Fibroblast of skin of right biceps (primary cell): ENCODE results near the gene OR6K6.

ENCODE experiments used
- DNase-seq: peaks from one replicate; pipeline ENCODE4 v3.0.0-alpha.2; 2013

Gene OR6K6

DNA sequence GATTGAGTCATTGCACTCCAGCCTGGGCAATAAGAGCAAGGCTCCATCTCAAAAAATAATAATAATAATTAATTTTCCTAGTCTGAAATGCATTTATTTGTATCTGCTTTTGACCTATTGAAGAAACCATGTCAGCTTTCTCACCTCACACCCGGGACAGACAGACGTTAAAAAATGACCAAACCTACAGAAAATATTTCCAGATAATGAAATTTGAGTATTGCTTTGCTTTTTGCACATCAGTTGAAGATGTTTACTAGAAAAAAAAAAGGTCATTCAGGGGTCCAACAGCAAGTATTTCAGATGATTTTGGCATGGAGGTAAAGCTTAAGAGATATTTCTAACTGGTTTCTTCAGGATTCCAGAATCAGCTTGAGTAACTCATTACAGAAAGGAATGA is at the start of gene OR6K6:
OR6K6 (plus strand) TSS at position 301 of the 400 bp plus-strand sequence. CDS start 168 bp downstream, outside the sequence.
- no peak for DNase-seq

DNA sequence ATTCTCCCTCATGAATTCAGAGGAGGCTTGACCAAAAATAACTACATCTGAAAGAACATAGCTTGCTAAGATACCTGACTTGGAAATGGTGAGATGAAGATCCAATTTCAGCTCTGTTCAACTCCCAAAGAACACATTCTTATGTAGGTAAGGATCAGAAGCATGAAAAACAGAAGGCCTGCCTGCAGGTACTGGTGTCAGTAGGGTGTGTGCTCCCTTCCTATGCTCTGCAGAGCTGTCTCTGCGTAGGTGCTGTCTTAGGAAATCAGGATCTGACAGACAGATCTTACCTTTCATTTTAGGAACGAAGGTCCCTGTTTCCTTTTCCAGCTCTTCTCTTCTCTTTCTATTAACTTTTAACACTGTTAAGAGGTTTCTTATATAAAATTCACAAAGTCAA is 48.4 kb upstream of the OR6K6 start:
- DNase-seq: no peak

GRCh38 chr1:158711098-158711497 is 43.4 kb upstream of the OR6K6 start:
- no peak for DNase-seq

DNA sequence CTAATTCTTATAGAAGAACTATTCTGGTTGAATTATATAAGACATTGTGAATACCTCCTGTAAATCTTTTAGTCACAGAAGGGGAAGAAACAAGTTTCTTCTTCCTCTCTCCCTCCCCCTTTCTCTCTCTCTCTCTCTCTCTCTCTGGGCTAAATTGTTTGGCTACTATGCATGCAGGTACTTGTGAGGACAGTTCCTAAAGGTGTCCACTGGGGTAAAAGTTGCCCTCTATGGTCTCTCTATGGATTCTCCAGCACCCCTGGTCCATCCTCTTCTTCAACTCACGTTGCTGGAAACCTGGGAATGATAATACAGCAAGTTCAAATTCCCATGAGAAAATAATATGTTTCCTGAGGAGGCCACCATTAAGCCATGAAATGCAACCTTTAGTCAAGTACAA is 39.8 kb upstream of the OR6K6 start:
- DNase-seq: no peak

DNA sequence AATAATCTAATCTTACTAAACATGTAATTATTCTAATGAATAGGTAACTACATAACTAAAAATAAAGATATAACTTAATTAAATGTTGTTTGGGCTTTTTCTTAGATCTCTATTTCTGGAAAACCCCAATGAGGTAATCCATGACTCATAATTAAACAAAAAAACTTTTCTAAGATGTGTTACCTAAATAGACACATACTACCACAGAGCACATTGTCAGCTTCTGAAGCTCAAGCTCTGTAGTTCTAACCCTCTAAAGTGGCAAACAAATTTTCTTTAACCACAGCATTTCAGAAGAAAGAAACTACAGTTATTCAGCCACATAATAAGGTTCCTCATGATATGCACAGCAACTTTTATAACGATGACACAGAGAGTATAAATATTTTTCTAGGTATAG is 38.2 kb upstream of the OR6K6 start:
- DNase-seq: no peak

DNA sequence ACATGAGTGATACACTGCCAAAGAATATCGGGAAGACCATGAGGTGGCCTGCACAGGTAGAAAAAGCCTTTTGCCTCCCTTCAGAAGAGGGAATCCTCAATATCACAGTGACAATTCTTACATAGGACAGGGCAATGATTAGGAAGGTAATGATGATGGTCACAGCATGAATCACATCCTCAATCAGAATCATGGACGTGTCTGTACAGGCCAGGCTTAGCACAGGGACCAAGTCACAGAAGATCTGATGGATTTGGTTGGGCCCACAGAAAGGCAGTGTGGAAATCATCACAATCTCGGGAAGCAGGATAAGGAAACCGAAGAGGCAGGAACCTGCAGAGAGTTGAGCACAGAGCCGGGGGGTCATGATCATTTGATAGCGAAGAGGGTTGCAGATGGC is 37.2 kb upstream of the OR6K6 start:
- no peak for DNase-seq

DNA sequence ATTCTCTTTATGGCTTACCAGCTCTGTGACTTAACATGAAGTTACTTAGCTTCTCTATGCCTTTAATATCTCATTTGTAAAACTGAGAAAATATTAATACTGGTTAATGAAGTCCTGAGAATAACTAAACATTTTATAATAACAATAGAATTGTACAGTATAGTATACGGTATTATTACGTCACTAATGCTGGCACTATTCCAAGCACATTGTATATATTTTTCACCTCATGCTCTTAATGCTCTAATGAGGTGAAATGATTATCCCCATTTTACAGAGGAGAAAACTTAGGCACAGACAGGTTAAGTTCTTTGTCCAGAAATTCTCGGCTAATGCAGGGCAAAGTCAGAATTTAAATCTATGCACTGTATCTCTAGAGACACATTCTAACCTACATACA is 34.9 kb upstream of the OR6K6 start:
- no peak for DNase-seq

GRCh38 chr1:158720620-158721019 is 33.9 kb upstream of the OR6K6 start, which contains the start of gene OR6K3:
OR6K3 (minus strand) TSS chr1:158720720; CDS start chr1:158718115, 2,605 bp downstream.
- no peak for DNase-seq

GRCh38 chr1:158724442-158724841 is 30.1 kb upstream of the OR6K6 start:
- DNase-seq: no peak

GRCh38 chr1:158728510-158729225 is 25.9 kb upstream of the OR6K6 start:
- DNase-seq: no peak

DNA sequence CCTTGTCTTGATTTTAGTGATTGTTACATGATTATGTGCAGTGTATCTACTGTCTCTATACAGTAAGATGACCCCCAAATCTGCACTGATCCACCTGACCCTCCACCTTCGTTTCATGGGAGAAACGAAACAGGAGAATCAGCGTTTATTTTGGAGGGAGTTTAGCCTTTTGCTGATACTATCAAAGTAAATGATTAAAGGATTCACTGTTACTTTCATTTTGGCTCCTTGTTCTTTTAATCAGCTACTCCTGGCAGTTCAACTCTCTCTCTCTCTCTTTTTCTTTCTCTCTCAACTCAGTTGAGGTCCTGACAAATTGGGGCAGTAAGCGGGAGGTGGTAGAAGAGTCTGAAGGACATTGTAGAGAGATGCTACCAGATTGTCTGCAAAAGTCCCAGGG is 24.1 kb upstream of the OR6K6 start:
- no peak for DNase-seq

GRCh38 chr1:158731707-158732106 is 22.8 kb upstream of the OR6K6 start:
- DNase-seq: no peak

- no peak for DNase-seq
Observed at GRCh38 chr1:158732524-158732923, 22.0 kb upstream of the OR6K6 start.

- no peak for DNase-seq
Observed at GRCh38 chr1:158735848-158736247, 18.7 kb upstream of the OR6K6 start.

- no peak for DNase-seq
Observed at GRCh38 chr1:158752155-158752712, 2.3 kb upstream of the OR6K6 start.

DNA sequence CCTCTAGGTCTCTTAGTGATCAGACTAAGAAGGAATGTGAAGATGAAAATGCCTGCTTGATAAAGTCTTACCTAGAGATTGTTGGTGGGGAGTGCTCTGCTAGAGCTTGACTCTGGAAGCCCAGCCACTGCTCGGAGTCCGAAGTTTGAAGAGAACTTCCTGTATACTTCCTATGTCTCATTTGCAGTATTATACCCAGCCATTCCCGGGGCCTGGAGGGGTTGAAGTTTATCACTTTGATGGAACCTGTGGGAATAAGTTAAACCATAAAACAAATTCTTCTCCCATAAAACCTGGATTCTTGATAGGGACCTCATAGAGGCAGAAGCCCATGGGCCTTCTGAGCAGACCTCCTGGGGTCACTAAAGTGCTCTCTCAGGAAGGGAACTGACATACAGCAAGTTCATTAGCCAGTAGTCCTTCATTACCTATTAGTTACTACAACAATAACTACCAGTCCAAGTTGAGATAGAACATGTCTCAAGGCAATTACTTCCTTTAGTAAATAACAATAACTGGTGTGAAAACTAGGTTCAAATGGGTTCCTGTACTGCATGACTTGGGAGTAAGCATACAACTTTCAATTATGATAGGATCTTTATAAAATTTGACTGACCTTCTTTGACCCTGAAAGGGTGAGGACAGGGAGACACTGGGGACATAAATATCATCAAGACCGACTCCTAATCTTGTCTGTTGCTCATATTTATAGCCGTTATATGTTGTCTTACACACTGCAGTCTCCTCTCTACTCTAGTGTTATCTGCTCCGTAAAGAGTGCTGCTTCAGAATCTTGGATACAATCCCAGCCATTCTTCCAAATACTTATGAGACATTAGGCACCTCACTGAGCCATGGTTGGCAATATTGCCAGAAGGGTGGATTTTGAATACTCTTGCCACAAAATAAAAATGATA is 17.7 kb downstream of the OR6K6 start, which contains the start of gene OR6N1:
OR6N1 (minus strand) TSS at position 246 of the 917 bp plus-strand sequence. CDS start 5,513 bp downstream, outside the sequence.
- no peak for DNase-seq

DNA sequence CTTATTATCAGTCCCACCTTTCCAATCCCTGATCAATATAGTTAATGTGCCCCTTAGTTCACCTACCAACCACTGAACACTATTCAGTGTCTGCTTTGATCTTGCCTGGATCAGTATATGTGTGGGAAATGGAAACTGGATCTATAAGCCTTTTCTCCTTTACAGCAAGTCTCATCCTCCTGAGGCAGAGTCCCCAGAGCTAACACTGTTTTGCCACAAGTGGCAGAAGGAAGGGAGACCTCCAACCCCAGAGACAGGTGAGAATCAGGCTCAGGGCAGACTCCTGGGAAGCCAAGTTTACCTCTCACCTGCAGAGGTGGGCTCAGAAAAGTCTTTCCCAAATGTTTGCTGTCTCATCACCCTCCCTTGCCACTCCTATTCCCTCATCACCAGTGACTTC is 26.6 kb downstream of the OR6K6 start, which contains the start of gene OR6N2:
OR6N2 (minus strand) TSS at position 101 of the 400 bp plus-strand sequence. CDS start 3,569 bp downstream, outside the sequence.
- no peak for DNase-seq

DNA sequence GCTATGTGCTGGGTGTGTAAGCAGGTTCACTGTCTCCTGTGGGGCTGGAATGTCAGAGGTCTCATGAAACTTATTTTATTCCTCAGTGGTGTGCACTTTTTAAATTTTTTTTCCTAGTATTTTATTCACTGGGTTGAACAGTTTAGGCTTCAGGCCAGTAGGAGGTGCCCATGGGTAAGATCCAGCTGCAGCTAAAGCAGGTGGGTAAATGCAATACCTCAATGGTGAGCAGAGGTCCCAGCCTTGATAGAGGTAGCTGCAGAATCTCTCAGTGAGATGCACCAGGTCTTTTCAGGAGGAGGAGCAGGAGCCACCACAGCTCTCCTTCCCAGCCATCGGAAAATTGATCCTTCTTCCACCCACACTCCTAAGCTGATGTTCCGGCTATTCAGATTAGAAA is 39.1 kb downstream of the OR6K6 start:
- no peak for DNase-seq

GRCh38 chr1:158794247-158794646 is 39.7 kb downstream of the OR6K6 start:
- DNase-seq: no peak

- no peak for DNase-seq
Observed at GRCh38 chr1:158798531-158798930, 44.0 kb downstream of the OR6K6 start.

DNA sequence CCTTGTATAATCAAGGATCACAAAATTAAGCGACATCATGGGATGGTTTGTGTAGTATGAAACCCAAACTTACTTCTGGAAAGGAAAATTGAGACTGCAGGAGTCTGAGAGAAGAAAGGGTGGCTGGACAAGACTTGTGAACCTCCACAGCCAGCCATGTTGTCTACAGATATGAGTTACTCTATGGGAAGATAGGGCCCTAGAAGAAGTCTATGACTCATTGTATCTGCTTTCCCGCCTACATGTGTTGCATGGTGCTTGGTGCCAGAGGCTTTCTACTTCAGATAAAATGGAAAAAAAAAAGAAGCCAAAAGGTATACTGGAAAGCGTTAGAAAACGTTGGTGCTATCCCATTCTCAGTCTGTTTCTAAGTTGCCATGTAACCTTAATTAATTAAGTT is 45.2 kb downstream of the OR6K6 start:
- DNase-seq: no peak

GRCh38 chr1:158800526-158800925 is 46.0 kb downstream of the OR6K6 start:
- no peak for DNase-seq

DNA sequence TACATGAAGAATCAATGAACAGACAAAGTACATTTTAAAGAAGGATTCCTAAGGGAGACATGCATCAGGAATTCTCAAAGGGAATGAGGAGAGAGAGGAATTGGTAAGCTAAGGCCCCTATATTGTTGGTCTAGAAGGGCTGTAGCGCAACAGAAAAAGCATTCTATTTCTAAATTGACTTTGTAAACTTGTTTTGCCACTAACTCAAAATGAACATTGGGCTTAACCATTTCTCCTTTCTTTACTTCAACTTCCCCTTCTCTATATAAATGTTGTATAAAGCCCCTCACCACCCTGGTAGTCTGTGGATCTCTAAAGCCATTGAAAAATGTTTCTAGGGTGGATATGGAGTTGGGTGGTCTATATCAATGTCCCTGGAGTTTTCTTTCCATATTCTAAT is 46.9 kb downstream of the OR6K6 start:
- no peak for DNase-seq
